Stimulated activated CD4-positive, alpha-beta T cell treated with anti-CD3 and anti-CD28 coated beads, Interleukin-15, amount 100 ng/mL, for 24 hours (primary cell): ENCODE data around the gene WNK2.
"Not testable (repeated sequence)": the region's sequence is repeated elsewhere in the genome, so short reads cannot be mapped to it uniquely, and the experiment has no call there.

Experiments used
- DNase-seq: peaks from one replicate; pipeline ENCODE4 v3.0.0-alpha.2; 2020

WNK2 gene

GRCh38 chr9:93345643-93346230, 161.8 kb downstream of the WNK2 start:
- DNase-seq: no peak

- DNase-seq: peak; percentile 32
Measured at GRCh38 chr9:93346231-93347112, 162.5 kb downstream of the WNK2 start.

- not testable (repeated sequence) for DNase-seq
Measured at GRCh38 chr9:93347371-93347975, 163.5 kb downstream of the WNK2 start.

DNA sequence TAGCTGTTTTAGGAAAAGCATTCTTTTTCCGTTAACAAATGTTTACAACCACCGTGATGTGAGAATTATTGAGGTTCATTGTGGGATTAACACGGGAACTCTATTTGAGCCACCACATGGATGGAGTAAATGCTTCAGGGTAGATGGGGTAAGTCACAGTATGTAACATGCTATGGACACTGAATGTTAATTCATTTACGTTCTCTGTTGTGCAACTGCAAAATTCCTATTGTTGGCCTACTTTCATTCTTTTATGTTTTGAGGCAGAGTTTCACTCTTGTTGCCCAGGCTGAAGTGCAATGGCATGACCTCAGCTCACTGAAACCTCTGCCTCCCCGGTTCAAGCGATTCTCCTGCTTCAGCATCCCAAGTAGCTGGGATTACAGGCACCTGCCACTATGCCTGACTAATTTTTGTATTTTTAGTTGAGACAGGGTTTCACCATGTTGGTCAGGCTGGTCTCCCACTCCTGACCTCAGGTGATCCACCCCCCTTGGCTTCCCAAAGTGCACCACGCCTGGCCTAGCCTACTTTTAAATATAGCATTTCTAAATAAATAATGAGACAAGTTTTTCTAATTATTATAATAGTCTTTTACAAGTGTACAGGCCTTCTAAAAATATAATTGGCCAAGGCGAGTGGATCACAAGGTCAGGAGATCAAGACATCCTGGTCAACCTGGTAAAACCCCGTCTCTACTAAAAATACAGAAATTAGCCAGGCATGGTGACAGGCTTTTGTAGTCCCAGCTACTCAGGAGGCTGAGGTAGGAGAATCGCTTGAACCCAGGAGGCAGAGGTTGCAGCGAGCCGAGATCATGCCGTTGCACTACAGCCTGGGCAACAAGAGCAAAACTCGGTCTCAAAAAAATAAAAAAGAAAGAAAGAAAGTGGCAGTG, 169.7 kb downstream of the WNK2 start:
- DNase-seq: not testable (repeated sequence)

DNA sequence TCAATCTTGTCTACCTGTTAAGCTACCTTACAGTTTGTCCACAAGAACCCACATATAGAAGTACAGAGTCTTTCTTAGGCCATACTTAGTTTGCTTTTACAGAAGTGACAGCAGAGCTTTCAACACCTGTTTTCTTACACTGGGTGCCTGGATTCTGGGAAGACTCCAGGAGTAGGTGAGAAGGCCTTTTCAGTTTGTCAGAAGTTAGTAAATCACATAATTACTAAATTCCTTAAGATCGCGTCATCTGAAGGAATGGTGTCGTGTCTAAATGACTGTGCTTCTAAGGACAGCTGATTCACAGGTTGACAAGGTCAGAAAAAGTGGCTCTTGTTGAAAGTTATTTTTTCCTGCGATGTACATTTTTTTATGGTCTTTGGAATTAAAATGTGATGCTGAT, 170.5 kb downstream of the WNK2 start:
- no peak for DNase-seq

- no peak for DNase-seq
Measured at GRCh38 chr9:93355827-93356226, 171.9 kb downstream of the WNK2 start.

DNA sequence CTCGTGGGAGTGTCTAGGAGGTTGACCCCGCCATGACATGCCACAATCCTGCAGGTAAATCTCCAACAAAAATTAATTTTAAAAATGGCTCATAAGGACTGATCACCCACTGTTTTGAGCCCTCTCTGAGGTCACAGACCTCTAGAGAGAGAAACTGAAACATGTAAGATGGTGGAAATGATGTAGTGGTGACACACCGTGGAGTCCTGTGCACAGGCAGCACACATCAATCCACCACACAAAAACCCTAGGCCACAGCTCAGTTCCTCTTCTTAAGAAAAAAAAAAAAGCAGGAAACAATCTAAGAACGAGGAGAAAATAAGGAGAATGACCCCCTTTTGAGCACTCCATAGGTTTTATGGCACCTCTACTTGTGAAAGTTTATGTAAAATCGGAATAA, 173.7 kb downstream of the WNK2 start:
- peak; percentile 12 for DNase-seq

GRCh38 chr9:93359907-93360306, 176.0 kb downstream of the WNK2 start:
- not testable (repeated sequence) for DNase-seq

- no peak for DNase-seq
Measured at GRCh38 chr9:93361995-93362394, 178.1 kb downstream of the WNK2 start.

GRCh38 chr9:93364734-93365426, 180.9 kb downstream of the WNK2 start:
- DNase-seq: no peak

DNA sequence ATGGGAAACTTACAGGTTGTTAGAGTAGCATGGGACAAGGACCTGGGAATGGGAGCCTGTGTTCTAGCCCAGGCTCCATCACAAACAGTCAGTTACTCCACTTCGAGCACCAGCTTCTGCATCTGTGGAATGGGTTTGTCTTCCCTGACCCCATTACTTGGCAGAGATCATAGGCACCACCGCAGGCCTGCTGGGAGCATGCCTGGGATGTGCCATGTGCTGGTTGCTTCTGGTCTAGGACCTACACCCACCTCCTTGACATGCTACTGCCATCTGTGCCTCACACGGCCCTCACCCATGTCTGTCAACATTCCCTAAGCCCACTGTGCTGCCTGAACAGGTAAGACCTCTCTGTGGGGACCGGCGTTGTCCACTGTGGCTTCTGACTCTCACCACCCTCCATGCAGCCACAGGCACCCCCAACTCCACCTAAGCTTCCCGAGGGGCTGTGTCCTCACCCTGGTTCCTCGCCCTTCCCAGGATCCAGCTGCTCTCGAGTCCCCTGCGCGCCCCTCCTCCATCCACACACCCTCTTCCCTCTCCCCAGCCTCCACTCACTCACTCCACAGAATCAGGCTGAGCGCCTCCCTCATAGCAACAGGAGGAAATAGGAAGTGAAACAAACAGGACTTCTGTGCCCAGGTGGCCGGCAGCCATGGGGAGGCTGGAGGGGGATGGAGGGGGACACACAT, 181.6 kb downstream of the WNK2 start:
- no peak for DNase-seq

GRCh38 chr9:93366119-93366447, 182.1 kb downstream of the WNK2 start:
- DNase-seq: no peak

- DNase-seq: not testable (repeated sequence)
Measured at GRCh38 chr9:93366486-93366885, 182.5 kb downstream of the WNK2 start.

DNA sequence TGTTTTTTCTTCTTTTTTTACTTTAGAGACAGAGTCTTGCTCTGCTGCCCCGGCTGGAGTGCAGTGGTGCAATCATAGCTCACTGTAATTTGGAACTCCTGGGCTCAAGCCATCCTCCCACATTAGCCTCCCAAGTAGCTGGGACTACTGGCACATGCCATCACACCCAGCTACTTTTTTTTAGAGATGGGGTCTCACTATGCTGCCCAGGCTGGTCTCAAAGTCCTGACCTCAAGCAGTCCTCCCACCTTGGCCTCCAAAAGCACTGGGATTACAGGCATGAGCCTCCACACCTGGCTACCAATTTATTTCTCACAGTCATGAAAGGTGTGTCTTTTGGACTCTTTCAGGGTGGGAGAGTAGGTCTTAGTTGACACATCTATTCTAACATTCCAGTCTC, 184.5 kb downstream of the WNK2 start:
- DNase-seq: no peak

DNA sequence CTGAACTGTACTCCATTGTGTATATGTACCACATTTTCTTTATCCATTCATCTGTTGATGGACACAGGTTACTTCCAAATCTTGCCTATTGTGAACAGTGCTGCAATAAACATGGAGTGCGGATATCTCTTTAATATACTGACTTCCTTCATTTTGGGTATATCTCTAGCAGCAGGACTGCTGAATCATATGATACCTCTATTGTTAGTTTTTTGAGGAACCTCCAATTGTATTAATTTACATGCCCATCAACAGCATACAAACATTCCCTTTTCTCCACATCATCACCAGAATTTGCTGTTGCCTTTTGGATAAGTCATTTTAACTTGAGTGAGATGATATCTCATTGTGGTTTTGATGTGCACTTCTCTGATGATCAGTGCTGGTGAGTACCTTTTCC, 185.7 kb downstream of the WNK2 start:
- no peak for DNase-seq
